Activated CD4-positive, alpha-beta T cell treated with anti-CD3 and anti-CD28 coated beads, Interleukin-2, amount 50 U/mL, for 16 hours (primary cell): ENCODE data around the gene POLR2H.

Source experiments
- DNase-seq: peaks from one replicate; pipeline ENCODE4 v3.0.0-alpha.2; 2020

POLR2H gene

GRCh38 chr3:184388164-184388935 is 26.8 kb downstream of the POLR2H start:
- no peak for DNase-seq

- no peak for DNase-seq
These were observed 27.4 kb downstream of the POLR2H start for GRCh38 chr3:184388936-184389230.

GRCh38 chr3:184389384-184389783 is 27.9 kb downstream of the POLR2H start:
- DNase-seq = no peak

DNA sequence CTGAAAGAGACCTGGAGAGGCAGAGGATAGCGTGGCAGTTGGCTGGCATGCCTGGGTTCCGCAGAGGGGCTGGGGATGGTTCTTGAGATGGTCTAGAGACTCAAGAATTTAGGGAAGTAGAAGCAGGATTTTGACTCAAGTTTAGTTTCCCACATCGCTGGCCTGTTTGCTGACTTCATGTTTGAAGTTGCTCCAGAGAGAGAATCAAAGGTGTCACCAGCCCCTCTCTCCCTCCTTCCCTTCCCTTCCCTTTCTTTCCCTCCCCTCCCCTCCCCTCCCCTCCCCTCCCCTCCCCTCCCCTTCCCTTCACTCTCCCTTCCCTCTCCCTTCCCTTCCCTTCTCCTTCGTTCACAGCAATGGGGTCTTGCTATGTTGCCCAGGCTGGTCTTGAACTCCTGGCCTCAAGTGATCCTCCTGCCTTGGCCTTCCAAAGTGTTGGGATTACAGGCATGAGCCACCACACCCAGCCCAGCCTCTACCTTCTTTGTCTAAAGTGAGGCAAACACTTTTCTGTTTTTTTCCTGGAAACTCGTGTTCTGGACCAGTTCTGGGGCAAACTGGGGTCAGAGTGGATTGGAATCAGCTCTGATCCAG is 28.5 kb downstream of the POLR2H start:
- DNase-seq = no peak

DNA sequence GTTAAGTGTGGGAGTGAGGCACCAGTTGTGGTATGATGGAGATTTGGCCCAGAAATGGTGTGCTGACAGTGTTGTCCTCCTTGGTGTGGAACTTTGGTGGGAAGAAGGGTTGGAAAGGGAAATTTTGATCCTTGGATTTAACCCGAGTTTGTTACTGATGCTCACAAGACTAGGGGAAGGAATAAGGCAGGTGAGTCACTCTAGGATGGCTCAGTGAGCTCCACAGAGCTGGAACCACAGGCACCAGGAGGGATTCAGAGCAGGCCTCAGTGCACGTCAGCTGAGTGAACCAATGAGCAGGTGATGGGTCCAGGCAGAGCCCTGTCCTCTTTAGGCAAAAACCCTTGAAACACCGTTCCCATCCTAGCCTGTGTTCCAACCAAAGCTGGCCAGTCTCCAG is 29.8 kb downstream of the POLR2H start:
- no peak for DNase-seq

GRCh38 chr3:184395320-184395660 is 33.8 kb downstream of the POLR2H start:
- DNase-seq = no peak

GRCh38 chr3:184399410-184399809 is 37.9 kb downstream of the POLR2H start:
- DNase-seq = no peak

- DNase-seq = no peak
These were observed 43.8 kb downstream of the POLR2H start for GRCh38 chr3:184405075-184406030.

GRCh38 chr3:184409331-184409926 is 47.9 kb downstream of the POLR2H start:
- no peak for DNase-seq

DNA sequence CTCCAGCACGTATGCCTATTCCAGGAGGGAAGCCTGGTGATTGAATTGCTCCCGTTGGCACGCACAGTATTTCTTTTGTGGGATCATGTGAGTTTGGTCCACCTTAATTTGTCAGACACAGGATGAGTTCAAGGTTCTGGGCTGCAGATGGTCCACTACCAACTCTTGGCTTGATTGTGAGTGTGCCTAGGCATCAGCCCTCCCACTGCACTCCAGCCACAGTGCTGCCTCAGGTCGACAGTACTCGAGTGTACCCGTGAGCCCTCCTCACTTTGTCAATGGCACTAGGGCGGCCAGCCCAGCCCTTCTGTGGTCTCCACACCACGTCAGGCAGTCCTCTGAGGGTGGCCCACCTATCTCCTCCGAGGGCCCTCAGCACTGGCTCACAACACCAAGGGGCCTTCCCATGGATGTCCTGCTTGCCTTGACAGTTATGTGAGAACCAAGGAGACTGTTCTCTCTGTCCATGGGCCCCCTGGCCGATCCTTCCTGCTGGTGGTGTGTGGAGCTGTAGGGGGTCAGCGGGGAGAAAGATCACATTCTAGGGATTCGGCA is 48.5 kb downstream of the POLR2H start:
- no peak for DNase-seq

DNA sequence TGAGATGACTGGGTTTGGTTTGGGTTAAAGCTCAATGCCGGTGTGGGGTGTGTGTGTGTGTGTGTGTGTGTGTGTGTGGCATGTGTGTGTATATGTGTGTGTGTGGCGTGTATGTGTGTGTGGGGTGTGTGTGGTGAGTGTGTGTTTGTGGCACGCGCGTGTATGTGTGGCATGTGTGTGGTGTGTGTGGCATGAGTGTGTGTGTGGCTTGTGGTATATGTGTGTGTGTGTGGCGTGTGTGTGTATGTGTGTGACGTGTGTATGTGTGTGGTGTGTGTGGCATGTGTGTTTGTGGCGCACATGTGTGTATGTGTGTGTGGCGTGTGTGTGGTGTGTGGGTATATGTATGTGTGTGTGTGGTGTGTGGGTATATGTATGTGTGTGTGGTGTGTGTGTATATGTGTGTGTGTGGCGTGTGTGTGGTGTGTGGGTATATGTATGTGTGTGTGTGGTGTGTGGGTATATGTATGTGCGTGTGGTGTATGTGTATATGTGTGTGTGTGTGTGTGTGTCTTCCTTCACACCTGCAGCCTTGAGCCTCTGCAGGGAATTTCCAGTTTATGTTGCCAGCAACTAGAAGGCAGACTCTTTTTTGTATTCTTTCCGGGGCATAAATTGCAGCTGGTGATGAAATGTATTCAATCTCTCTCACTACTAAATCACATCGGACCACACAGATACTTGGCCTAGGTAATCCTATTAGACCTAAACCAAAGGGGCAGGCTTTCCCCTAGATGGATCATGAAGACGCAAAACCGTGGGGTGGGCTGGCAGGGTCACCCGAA is 53.1 kb downstream of the POLR2H start:
- DNase-seq = no peak

DNA sequence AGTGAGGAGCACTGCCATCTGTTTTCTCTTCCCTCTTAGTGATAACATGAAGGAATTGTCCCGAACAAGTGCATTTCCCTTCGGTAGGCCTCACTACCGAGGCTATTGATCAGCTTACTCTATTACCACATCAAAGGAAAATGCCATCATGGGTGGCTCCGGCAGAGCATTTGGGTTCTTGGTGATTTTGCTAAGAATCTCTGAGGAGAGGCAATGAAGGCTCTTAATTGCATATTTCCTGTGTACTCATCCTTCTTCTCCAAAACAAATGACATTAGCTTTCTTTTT is 53.6 kb downstream of the POLR2H start:
- DNase-seq = no peak

- DNase-seq = peak; percentile 73
These were observed 56.3 kb downstream of the POLR2H start for GRCh38 chr3:184417619-184418327.
